GM06990 (cell line): ENCODE data around the gene ISOC2.
"Not testable (repeated sequence)": the region's sequence is repeated elsewhere in the genome, so short reads cannot be mapped to it uniquely, and the experiment has no call there.

Experiments
- DNase-seq: peaks from one replicate; pipeline ENCODE4 v3.0.0-alpha.2; 2011; ENCODE audit not compliant: insufficient read length; ENCODE audit errors: extremely low read depth
- H3K27me3 ChIP-seq: replicated peaks from 2 replicates; pipeline ENCODE4 v1.6.0; 2011; ENCODE audit warnings: low read length; ENCODE audit not compliant: control insufficient read depth, insufficient read depth
- H3K36me3 ChIP-seq: 2 replicates; pipeline ENCODE4 v1.5.1; 2011; ENCODE audit warnings: low read length; ENCODE audit not compliant: control insufficient read depth, insufficient read depth
- H3K4me3 ChIP-seq: replicated peaks from 2 replicates; pipeline ENCODE4 v1.5.1; 2011; ENCODE audit warnings: low read depth, mild to moderate bottlenecking, control low read depth, low read length
- TF ChIP-seq, protein P1 (sequence below): IDR thresholded peaks from 2 replicates; pipeline ENCODE4 v1.5.1; 2011; ENCODE audit warnings: low read length, control low read depth, mild to moderate bottlenecking, inconsistent platforms; ENCODE audit not compliant: insufficient read depth, poor library complexity, severe bottlenecking

Gene ISOC2

DNA sequence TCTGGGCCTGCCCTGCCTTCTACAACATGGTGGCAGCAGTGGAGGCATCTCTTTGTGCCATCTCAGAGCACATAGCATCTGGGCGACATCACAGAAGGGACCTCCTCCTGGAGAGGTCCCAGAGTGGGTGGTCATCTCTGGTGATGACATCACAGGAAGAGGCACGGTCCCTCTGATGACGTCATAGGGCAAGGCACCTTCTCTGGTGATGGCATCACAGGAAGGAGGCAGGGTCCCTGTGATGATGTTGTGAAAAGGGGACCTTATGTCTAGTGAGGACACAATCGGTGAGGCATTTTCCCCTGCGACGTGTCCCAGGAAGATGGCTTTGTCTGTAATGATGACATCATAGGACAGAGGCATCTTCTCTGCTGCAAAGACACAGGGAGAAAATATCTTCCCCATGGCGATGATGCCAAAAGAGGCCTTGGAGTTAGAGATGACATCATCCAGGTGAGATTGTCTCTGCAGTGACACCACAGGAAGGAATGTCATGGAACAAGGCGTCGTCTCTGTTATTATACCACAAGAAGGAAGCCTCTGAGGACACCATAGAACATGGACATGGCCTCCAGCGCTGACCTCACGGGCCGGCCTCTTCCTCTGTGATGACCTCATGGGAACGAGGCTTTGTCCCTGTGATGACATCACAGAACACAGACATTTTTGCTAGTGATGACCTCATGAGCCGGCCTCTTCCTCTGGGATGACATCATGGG is 29.0 kb downstream of the ISOC2 start:
- TF ChIP-seq, protein P1, sequence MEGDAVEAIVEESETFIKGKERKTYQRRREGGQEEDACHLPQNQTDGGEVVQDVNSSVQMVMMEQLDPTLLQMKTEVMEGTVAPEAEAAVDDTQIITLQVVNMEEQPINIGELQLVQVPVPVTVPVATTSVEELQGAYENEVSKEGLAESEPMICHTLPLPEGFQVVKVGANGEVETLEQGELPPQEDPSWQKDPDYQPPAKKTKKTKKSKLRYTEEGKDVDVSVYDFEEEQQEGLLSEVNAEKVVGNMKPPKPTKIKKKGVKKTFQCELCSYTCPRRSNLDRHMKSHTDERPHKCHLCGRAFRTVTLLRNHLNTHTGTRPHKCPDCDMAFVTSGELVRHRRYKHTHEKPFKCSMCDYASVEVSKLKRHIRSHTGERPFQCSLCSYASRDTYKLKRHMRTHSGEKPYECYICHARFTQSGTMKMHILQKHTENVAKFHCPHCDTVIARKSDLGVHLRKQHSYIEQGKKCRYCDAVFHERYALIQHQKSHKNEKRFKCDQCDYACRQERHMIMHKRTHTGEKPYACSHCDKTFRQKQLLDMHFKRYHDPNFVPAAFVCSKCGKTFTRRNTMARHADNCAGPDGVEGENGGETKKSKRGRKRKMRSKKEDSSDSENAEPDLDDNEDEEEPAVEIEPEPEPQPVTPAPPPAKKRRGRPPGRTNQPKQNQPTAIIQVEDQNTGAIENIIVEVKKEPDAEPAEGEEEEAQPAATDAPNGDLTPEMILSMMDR, result no peak
- Histone ChIP-seq H3K4me3 (no peak overlapping the region), H3K36me3 (no peaks in the 10 kb centered on the region), H3K27me3 (no peaks in the 10 kb centered on the region; the same call in none of the 2 replicates)
- DNase-seq, result no peak

DNA sequence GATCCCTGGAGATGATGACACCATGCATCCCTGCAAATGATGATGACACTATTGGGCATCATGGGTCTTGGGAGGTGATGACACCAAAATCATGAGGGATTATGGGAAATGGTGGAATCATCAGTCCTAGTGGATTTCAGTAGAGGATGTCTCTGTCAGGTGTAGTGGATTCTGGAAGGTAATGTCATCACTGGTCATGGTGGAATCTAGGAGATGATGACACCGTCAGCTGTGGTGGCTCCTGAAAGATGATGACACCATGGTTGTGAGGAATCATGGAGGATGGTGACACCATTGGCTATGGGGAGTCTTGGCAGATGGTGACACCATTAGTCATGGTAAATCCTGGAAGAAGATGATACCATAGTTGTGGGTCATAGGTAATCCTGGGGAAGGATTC is 30.3 kb downstream of the ISOC2 start:
- H3K4me3 ChIP-seq, result no peak overlapping the region
- TF ChIP-seq, protein P1, result no peak
- no peak for DNase-seq
- no peaks in the 10 kb centered on the region; the same call in none of the 2 replicates for H3K27me3 ChIP-seq
- H3K36me3 ChIP-seq, result no peaks in the 10 kb centered on the region

GRCh38 chr19:55426042-55426441 is 35.4 kb downstream of the ISOC2 start:
- H3K27me3 ChIP-seq, result peaks cover 2% of the 10 kb centered on the region
- DNase-seq, result no peak
- no peaks in the 10 kb centered on the region for H3K36me3 ChIP-seq
- TF ChIP-seq, protein P1, result no peak
- H3K4me3 ChIP-seq, result no peak overlapping the region

- H3K4me3 ChIP-seq, result no peak overlapping the region
- peaks cover 2% of the 10 kb centered on the region for H3K27me3 ChIP-seq
These were observed 36.9 kb downstream of the ISOC2 start for GRCh38 chr19:55424518-55424917.

DNA sequence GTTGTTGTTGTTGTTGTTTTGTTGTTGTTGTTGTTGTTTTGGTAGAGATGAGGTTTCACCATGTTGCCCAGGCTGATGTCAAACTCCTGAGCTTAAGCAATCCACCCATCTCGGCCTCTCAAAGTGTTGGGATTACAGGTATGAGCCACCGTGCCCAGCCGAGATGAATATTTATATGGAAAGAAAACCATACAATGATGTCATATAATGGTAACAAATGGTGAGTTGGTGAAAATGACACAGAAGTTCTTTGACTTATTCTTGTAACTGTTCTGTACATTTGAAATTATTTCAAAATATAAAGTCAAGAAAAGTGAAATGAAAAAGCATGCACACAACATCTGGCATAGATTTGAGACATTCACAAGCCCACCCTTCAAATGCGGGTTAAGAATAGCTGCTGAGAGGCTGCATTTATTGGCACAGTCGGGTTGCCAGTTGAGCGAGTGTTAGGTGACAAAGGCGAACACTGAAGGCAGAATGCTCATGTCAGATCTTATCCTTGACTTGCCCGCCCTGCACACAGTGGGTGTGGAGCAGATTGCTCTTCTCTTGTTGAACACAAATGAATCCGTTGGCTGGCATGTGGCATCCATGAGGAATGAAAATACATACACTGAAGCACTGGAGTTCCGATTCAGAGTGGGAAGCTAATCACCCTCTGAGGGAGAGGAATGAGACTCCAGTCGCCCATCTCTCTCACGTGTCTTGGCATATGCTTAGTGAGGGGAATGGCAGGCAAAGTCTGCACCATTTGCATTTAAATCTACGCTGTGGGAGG is 38.0 kb downstream of the ISOC2 start:
- DNase-seq, result no peak
- TF ChIP-seq, protein P1, result no peak
- Histone ChIP-seq H3K27me3 (peaks cover 2% of the 10 kb centered on the region), H3K4me3 (no peak overlapping the region), H3K36me3 (no peaks in the 10 kb centered on the region)

More at GRCh38 chr19:55424518-55424917, 36.9 kb downstream of the ISOC2 start:
- no peaks in the 10 kb centered on the region for H3K36me3 ChIP-seq
- no peak for DNase-seq
- TF ChIP-seq, protein P1, result no peak

- not testable (repeated sequence) for H3K4me3 ChIP-seq, H3K36me3 ChIP-seq, H3K27me3 ChIP-seq, DNase-seq
These were observed 40.2 kb downstream of the ISOC2 start for GRCh38 chr19:55421281-55421680.
